IMR-90 (cell line): Measurements from ENCODE around the gene LCA5. TPM values are rescaled to one million over a fixed set of nuclear protein-coding genes. Genes with fewer than 3 reads are reported as not detected.

Experiments
- ATAC-seq: fragments of 200-7000 bp; cut with Tn5 transposase; 2 replicates; pipeline ENCODE4 v1.9.1; 2020; ENCODE audit warnings: low read depth, mild to moderate bottlenecking, moderate library complexity
- BruUV-seq: library from RNA; stranded (reverse); fragments of 400-500 nt; replicated peaks from 2 replicates; lab custom pipeline; 2021; lab: Mats Ljungman, UMichigan
- CTCF ChIA-PET: fragments of 300-600 bp; formaldehyde crosslinking; extraction: SDS; loops from one replicate; lab custom pipeline; 2021; ENCODE audit warnings: antibody characterized with exemption; lab: Yijun Ruan, JAX
- POLR2A ChIA-PET: fragments of 300-600 bp; sonication (Branson Sonifier 250); formaldehyde crosslinking; loops from one replicate; lab custom pipeline; 2022; ENCODE audit warnings: antibody characterized with exemption; ENCODE audit not compliant: unreplicated experiment; lab: Charles Lee
- DNase-seq: peaks from one replicate; pipeline ENCODE4 v3.0.0; 2013
- H2AFZ ChIP-seq: replicated peaks from 2 replicates; pipeline ENCODE3; 2013; ENCODE audit warnings: low read length, mild to moderate bottlenecking; ENCODE audit not compliant: poor library complexity
- H2AK5ac ChIP-seq: 2 replicates; pipeline ENCODE4 v1.6.1; 2013; ENCODE audit warnings: low read depth, low read length, inconsistent platforms
- H2AK9ac ChIP-seq: replicated peaks from 2 replicates; pipeline ENCODE3; 2013; ENCODE audit warnings: mild to moderate bottlenecking, low read depth, low read length, moderate library complexity; ENCODE audit not compliant: poor library complexity
- H2BK120ac ChIP-seq: 2 replicates; pipeline ENCODE4 v1.6.1; 2013; ENCODE audit warnings: low read depth, low read length, inconsistent platforms
- H2BK15ac ChIP-seq: 3 replicates; pipeline ENCODE4 v1.6.1; 2013; ENCODE audit warnings: low read depth, low read length, inconsistent platforms
- H2BK20ac ChIP-seq: 2 replicates; pipeline ENCODE4 v1.6.1; 2013; ENCODE audit warnings: low read depth, mild to moderate bottlenecking, inconsistent platforms, low read length, moderate library complexity
- H2BK5ac ChIP-seq: 2 replicates; pipeline ENCODE4 v1.6.1; 2013; ENCODE audit warnings: mild to moderate bottlenecking, low read depth, low read length, inconsistent platforms; ENCODE audit not compliant: poor library complexity, severe bottlenecking
- H3K14ac ChIP-seq: replicated peaks from 2 replicates; pipeline ENCODE4 v1.6.1; 2013; ENCODE audit warnings: low read depth, low read length, inconsistent platforms
- H3K18ac ChIP-seq: 2 replicates; pipeline ENCODE4 v1.6.1; 2013; ENCODE audit warnings: low read depth, low read length, control low read depth
- H3K23ac ChIP-seq: 2 replicates; pipeline ENCODE4 v1.6.1; 2013; ENCODE audit warnings: low read depth, low read length, inconsistent platforms
- H3K27ac ChIP-seq: 2 replicates; pipeline ENCODE4 v1.5.1; 2013; ENCODE audit warnings: mild to moderate bottlenecking, control low read depth, low read length; ENCODE audit not compliant: insufficient read depth
- H3K27me3 ChIP-seq: 2 replicates; pipeline ENCODE4 v1.6.1; 2013; ENCODE audit warnings: low read length; ENCODE audit not compliant: control insufficient read depth, insufficient read depth
- H3K36me3 ChIP-seq: 2 replicates; pipeline ENCODE4 v1.6.1; 2013; ENCODE audit warnings: low read length, mixed read lengths; ENCODE audit not compliant: control insufficient read depth, insufficient read depth
- H3K4ac ChIP-seq: 2 replicates; pipeline ENCODE4 v1.6.1; 2013; ENCODE audit warnings: low read depth, low read length, inconsistent platforms
- H3K4me1 ChIP-seq: 2 replicates; pipeline ENCODE4 v1.6.1; 2013; ENCODE audit warnings: low read length, mixed read lengths; ENCODE audit not compliant: control insufficient read depth, insufficient read depth
- H3K4me2 ChIP-seq: 2 replicates; pipeline ENCODE4 v1.6.1; 2013; ENCODE audit warnings: low read depth, mild to moderate bottlenecking, control low read depth, low read length, moderate library complexity
- H3K4me3 ChIP-seq: 2 replicates; pipeline ENCODE4 v1.5.1; 2013; ENCODE audit warnings: low read depth, mild to moderate bottlenecking, control low read depth, low read length, moderate library complexity; ENCODE audit not compliant: insufficient read depth
- H3K56ac ChIP-seq: 2 replicates; pipeline ENCODE4 v1.6.1; 2013; ENCODE audit warnings: low read length, inconsistent platforms; ENCODE audit not compliant: insufficient read depth; ENCODE audit errors: extremely low read depth
- H3K79me1 ChIP-seq, 2 experiments: 2 replicates each; pipeline ENCODE4 v1.6.1; 2013; ENCODE audit warnings: low read length in 2 of 2, inconsistent platforms in 1 of 2, low read depth in 1 of 2
- H3K9ac ChIP-seq: 2 replicates; pipeline ENCODE4 v1.6.1; 2013; ENCODE audit warnings: low read depth, low read length, control low read depth
- H3K9me1 ChIP-seq: 2 replicates; pipeline ENCODE4 v1.6.1; 2013; ENCODE audit warnings: low read length, inconsistent platforms; ENCODE audit not compliant: insufficient read depth
- H3K9me3 ChIP-seq: 2 replicates; pipeline ENCODE4 v1.6.1; 2013; ENCODE audit warnings: low read length; ENCODE audit not compliant: control insufficient read depth, insufficient read depth
- H4K20me1 ChIP-seq: 2 replicates; pipeline ENCODE4 v1.6.1; 2013; ENCODE audit warnings: low read length, inconsistent platforms; ENCODE audit not compliant: insufficient read depth
- H4K5ac ChIP-seq: 2 replicates; pipeline ENCODE4 v1.6.1; 2013; ENCODE audit warnings: mild to moderate bottlenecking, low read depth, low read length, control low read depth
- H4K8ac ChIP-seq, 2 experiments: 2 replicates each; pipeline ENCODE4 v1.6.1; 2013; ENCODE audit warnings: low read depth in 2 of 2, low read length in 2 of 2, control low read depth in 1 of 2, inconsistent platforms in 1 of 2
- H4K91ac ChIP-seq: 2 replicates; pipeline ENCODE4 v1.6.1; 2013; ENCODE audit warnings: low read depth, low read length, inconsistent platforms; ENCODE audit not compliant: insufficient read depth
- BHLHE40 ChIP-seq: fragments of 150-350 bp; IDR thresholded peaks from 2 replicates; pipeline ENCODE4 v1.6.1; 2016; ENCODE audit warnings: mild to moderate bottlenecking, low read depth, low read length
- ELK1 ChIP-seq: fragments of 150-350 bp; IDR thresholded peaks from 2 replicates; pipeline ENCODE4 v1.6.1; 2016; ENCODE audit warnings: low read depth, mild to moderate bottlenecking, low read length, moderate library complexity, borderline replicate concordance
- FOS ChIP-seq: fragments of 150-350 bp; IDR thresholded peaks from 2 replicates; pipeline ENCODE4 v1.6.1; 2016; ENCODE audit warnings: low read depth, low read length
- MAZ ChIP-seq: IDR thresholded peaks from 2 replicates; pipeline ENCODE4 v1.6.1; 2012; ENCODE audit warnings: low read depth, mild to moderate bottlenecking, low read length, improper control_type of control experiment, moderate library complexity, borderline replicate concordance
- POLR2A ChIP-seq: IDR thresholded peaks from 2 replicates; pipeline ENCODE4 v1.6.1; 2012; ENCODE audit warnings: mild to moderate bottlenecking, low read depth, low read length
- RAD21 ChIP-seq: IDR thresholded peaks from 2 replicates; pipeline ENCODE4 v1.6.1; 2012; ENCODE audit warnings: low read length, improper control_type of control experiment
- RFX5 ChIP-seq: IDR thresholded peaks from 2 replicates; pipeline ENCODE4 v1.8.0; 2012; ENCODE audit warnings: low read depth, mild to moderate bottlenecking, low read length, moderate library complexity
- WGBS, 2 experiments: methylation state at CpG; one replicate each; pipeline versions ENCODE4 v1.1.5 to v1.1.7; 2013; ENCODE audit warnings: missing lambda C conversion rate in 2 of 2; ENCODE audit not compliant: insufficient read length in 1 of 2; ENCODE audit errors: extremely low coverage in 2 of 2; 5-methylcytosine and 5-hydroxymethylcytosine counted together
- dilution Hi-C: fragments of 300-500 bp; cut with HindIII; formaldehyde crosslinking; loops from one replicate; pipeline ENCODE4 v1.14.3; 2018; ENCODE audit warnings: low sequenced_read_pairs; ENCODE audit not compliant: unreplicated experiment
- in situ Hi-C: fragments of 300-500 bp; cut with MboI; formaldehyde crosslinking; loops from 3 replicates; pipeline ENCODE4 v1.14.3; 2019; ENCODE audit warnings: low sequenced_read_pairs, inconsistent platforms, mixed read lengths
- intact Hi-C: fragments of 100-400 bp; cut with micrococcal nuclease; formaldehyde crosslinking; loops from 2 replicates; pipeline ENCODE4 v1.10.0; 2022
- polyA plus RNA-seq, 3 experiments: library from polyadenylated mRNA; depleted of rRNA; stranded (reverse); fragments of >200 nt; gene quantifications; 2 replicates each; pipeline ENCODE4 v1.2.3, GENCODE V29; 2012; ENCODE audit warnings: low replicate concordance in 1 of 3
- total RNA-seq: library from RNA; depleted of rRNA; stranded (reverse); fragments of >200 nt; gene quantifications from 2 replicates; pipeline ENCODE4 v1.2.3, GENCODE V29; 2012
- TF ChIP-seq, protein P1 (sequence below): fragments of 150-350 bp; IDR thresholded peaks from 2 replicates; pipeline ENCODE4 v1.6.1; 2017; ENCODE audit warnings: mild to moderate bottlenecking, antibody characterized with exemption, low read length, low read depth

Gene LCA5
- total and polyA plus RNA-seq, 2 of the 4 experiments (the other 2 are of a cell fraction): 1.2 to 2.0 TPM

DNA sequence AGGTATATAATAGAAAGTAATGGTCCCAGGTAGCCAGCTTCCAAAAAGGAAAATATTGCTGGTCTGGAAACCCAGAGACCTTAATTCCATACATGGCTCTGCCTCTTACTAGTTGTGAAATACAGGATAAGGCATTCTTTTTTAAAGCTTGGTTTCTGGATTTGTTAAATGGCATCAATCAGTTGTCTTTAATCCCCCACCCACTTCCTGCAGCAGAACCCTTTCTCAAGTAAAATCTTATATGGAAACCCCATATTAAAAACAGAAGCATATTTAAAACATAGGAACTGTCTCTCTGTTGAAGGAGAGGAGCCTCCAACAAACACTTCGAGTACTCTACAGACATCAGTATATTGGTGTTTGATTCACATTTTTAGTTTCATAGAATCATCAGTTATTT, 6.2 kb upstream of the LCA5 start:
- Histone ChIP-seq H2AK9ac (no peak overlapping the region), H3K27ac (no peak overlapping the region), H2BK15ac (no peak overlapping the region), H4K20me1 (no peaks in the 10 kb centered on the region), H3K36me3 (0 out of 2 replicates have a peak, but pooled peaks cover 2% of the 10 kb centered on the region), H3K9ac (no peak overlapping the region), H3K79me1 (peaks cover 7 to 21% of the 10 kb centered on the region in 2 experiments; a peak in 3 of 4 replicates), H2AK5ac (no peak overlapping the region), H3K56ac (no peak overlapping the region), H3K27me3 (no peaks in the 10 kb centered on the region), H3K23ac (no peak overlapping the region), H3K4ac (no peak overlapping the region), H4K5ac (no peak overlapping the region), H3K4me2 (no peak overlapping the region), H3K18ac (no peak overlapping the region), H3K4me1 (peaks cover 8% of the 10 kb centered on the region), H3K9me1 (peaks cover 5% of the 10 kb centered on the region; the same call in 1 of the 2 replicates), H3K4me3 (no peak overlapping the region), H4K8ac (no peak overlapping the region), H3K9me3 (no peaks in the 10 kb centered on the region), H4K91ac (no peak overlapping the region), H2BK5ac (no peak overlapping the region), H2BK120ac (no peak overlapping the region), H2BK20ac (no peak overlapping the region), H3K14ac (no peak overlapping the region), H2AFZ (no peak overlapping the region)
- dilution Hi-C loops: no loop called here
- WGBS, 2 experiments: no CpG with 5 or more reads among the region's 1 CpG
- CTCF ChIA-PET: no interaction called here
- TF ChIP-seq MAZ (no peak), RFX5 (no peak), BHLHE40 (no peak), RAD21 (no peak), POLR2A (no peak), ELK1 (no peak), FOS (no peak)
- TF ChIP-seq, protein P1, sequence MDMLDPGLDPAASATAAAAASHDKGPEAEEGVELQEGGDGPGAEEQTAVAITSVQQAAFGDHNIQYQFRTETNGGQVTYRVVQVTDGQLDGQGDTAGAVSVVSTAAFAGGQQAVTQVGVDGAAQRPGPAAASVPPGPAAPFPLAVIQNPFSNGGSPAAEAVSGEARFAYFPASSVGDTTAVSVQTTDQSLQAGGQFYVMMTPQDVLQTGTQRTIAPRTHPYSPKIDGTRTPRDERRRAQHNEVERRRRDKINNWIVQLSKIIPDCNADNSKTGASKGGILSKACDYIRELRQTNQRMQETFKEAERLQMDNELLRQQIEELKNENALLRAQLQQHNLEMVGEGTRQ: no peak
- intact Hi-C loops: no loop called here
- ATAC-seq (no peak), DNase-seq (no peak)
- in situ Hi-C loops: loop anchor here (10.0 kb wide), 1 partner anchor 479 kb away; no protein-coding TSS in a partner anchor
- POLR2A ChIA-PET: no interaction called here
- BruUV-seq: no TSS peak
